Coronary artery (tissue), 2 donors: ENCODE data around the gene AMPH.

Experiments
- DNase-seq: peaks from one replicate; pipeline ENCODE4 v3.0.0-alpha.2; 2017; ENCODE audit warnings: low spot score
- H3K27ac ChIP-seq, 2 donors: fragments of 200-600 bp; sonication (generic); one replicate each; pipeline ENCODE4 v1.5.1; 2016 to 2019
- H3K4me3 ChIP-seq: fragments of 200-600 bp; sonication (generic); 2 replicates; pipeline ENCODE4 v1.5.1; 2016; ENCODE audit warnings: mild to moderate bottlenecking, moderate library complexity
- CTCF ChIP-seq: fragments of 200-600 bp; sonication (generic); IDR thresholded peaks from one replicate; pipeline ENCODE4 v1.5.1; 2019; ENCODE audit warnings: antibody characterized with exemption

Gene AMPH

GRCh38 chr7:38630720-38631673 lies at the start of gene AMPH:
Gene AMPH (minus strand): TSS chr7:38631373. CDS start chr7:38631351, 22 bp downstream.
- no peak for TF ChIP-seq CTCF
- no peak for DNase-seq
- Histone ChIP-seq H3K4me3 (peak within 1 kb of the TSS; percentile 73), H3K27ac (no peak within 1 kb of the TSS)

GRCh38 chr7:38679419-38679818 lies 48.2 kb upstream of the AMPH start:
- no peak for TF ChIP-seq CTCF
- DNase-seq: no peak
- Histone ChIP-seq H3K27ac (no peak overlapping the region), H3K4me3 (no peak overlapping the region)

GRCh38 chr7:38678698-38679054 lies 47.5 kb upstream of the AMPH start:
- H3K27ac ChIP-seq: no peak overlapping the region
- no peak for DNase-seq
- no peak for TF ChIP-seq CTCF
- H3K4me3 ChIP-seq: no peak overlapping the region

- H3K27ac ChIP-seq: no peak overlapping the region
- H3K4me3 ChIP-seq: no peak overlapping the region
- no peak for DNase-seq
- no peak for TF ChIP-seq CTCF
Measured at GRCh38 chr7:38677981-38678697, 47.0 kb upstream of the AMPH start.

GRCh38 chr7:38675494-38676106 lies 44.4 kb upstream of the AMPH start:
- Histone ChIP-seq H3K4me3 (no peak overlapping the region), H3K27ac (no peak overlapping the region)
- DNase-seq: no peak
- no peak for TF ChIP-seq CTCF

GRCh38 chr7:38674513-38674912 lies 43.3 kb upstream of the AMPH start:
- Histone ChIP-seq H3K4me3 (no peak overlapping the region), H3K27ac (no peak overlapping the region)
- no peak for DNase-seq
- no peak for TF ChIP-seq CTCF
